Left kidney (tissue), 2 donors: Measurements from ENCODE around the gene UBL3. TPM values are rescaled to one million over a fixed set of nuclear protein-coding genes. Genes with fewer than 3 reads are reported as not detected.

Experiments
- DNase-seq: peaks from one replicate; pipeline ENCODE4 v3.0.0-alpha.2; 2013
- polyA plus RNA-seq: library from polyadenylated mRNA; unstranded; fragments of 120-200 nt; gene quantifications from one replicate; pipeline ENCODE4 v1.2.1, GENCODE V29; 2013; ENCODE audit not compliant: insufficient read length

UBL3 gene
- polyA plus RNA-seq, 1 donor: 39.2 TPM

DNA sequence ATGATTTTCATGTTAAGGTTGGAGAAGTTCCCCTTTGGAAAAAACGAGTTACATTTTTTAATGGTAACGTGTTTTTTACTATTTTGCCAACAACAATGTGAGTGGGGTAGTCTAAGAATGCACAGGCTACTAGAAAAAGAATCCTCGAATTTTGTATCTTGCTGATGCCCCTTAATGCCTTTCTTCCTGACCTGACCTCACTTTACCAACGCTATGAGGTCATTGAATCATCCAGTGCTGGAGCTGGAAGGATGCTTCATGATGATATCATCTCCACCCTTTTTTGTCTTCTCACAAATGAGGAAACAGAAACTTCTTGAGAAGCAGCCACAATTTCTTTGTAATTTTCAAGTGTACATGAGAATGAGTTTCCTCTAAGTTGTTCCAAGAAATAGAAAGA is 8.2 kb upstream of the UBL3 start:
- DNase-seq: no peak

DNA sequence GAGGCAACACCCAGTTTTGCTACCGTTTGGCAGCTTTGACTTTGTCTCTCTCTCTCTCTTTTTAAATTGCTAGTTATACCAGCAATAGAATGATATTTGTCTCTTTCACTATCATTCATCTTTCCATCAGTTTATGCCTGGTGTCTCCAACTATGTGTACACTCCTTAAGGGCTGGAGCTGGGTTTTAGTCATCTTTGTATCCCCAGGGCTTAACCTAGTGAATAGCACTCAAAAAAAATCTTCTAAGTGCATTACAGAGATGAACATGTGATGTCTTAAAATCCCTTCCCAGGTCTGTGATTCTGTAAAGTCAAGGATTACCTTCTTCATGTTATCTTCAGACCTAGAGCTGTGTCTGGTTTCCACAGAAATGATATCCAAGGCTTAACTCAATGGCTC is 7.8 kb upstream of the UBL3 start:
- no peak for DNase-seq

DNA sequence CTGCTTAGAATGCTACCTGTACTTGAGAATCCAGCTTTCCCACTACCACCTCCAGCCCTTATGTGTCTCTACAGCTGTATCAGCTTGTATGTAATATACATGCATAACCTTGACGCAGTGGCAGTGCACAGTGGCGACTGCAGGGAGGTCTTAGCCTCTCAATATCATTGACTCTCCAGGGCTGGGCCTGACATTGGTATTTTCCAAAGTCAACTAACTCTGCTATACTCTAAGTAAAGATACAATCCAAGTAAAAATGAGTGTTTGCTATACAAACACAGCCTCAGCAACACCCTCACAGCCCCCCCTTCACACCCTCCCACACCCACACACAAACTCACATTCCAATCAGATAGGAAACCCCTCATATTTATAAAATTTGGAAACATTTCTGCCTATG is 6.7 kb upstream of the UBL3 start:
- no peak for DNase-seq

DNA sequence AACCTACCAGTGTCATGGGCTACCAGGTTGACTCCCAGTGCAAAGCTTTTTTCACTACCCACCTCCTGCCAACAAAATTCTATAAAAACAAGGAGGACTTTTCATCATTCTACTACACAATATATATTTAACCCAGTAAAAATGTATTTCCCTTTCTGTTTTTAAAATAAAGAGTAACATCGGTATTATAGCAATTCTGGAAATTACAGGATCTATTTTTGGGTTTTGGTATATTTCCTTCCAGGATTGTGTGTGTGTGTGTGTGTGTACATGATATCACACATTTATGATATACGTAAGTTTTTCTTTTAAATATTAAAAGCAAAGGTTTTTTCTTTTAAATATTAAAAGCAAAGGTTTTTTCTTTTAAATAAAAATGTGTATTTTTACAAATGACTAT is 6.0 kb upstream of the UBL3 start:
- no peak for DNase-seq

DNA sequence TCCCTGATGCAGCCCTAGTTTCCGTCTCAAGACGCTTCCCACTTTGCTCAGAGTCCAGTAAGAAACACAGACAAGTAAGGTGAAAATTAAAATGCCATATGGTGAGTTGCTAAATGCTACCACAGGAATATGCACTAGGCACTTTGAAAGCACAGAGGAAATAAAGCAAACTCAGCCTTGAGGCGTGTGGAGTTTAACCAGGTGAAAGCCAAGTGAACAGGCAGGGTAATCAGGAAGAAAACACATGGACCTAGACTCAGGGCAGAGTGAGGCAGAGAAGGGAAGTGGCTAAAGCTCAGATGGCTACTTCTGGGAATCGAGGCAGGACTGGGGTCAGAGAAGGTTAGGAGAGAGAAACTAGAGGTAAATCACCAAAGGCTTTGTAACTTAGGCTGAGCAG is 5.4 kb upstream of the UBL3 start:
- DNase-seq: no peak

DNA sequence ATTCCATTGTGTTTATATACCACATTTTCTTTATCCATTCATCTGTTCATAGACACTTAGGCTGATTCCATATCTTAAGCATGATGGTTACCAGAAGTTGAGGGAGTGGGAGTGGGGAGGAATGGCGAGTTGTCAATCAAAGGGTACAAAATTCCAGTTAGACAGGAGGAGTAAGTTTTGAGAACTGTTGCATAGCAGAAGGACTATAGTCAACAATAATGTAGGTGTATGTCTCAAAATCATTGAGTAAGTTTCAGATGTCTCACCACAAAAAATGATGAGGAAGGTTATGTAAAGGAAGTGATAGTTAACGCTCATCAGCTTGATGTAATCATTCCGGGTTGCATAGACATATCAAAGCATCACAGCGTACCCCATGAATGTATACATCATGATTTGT is 4.6 kb upstream of the UBL3 start:
- no peak for DNase-seq

DNA sequence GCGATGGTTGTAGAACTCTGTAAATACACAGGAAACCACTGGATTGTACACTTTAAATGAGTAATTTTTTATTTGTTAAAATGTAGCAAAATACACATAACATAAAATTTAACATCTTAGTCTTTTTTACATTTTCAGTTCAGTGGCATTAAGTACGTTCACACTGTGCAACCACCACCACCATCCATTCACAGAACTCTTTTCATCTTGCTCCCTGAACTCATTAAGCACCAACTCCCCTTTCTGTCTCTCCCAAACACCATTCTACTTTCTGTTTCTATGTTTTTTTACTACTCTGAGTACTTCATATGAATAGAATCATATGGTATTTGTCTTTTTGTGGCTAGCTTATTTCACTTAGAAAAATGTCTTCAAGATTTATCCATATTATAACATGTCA is 2.7 kb upstream of the UBL3 start:
- no peak for DNase-seq

DNA sequence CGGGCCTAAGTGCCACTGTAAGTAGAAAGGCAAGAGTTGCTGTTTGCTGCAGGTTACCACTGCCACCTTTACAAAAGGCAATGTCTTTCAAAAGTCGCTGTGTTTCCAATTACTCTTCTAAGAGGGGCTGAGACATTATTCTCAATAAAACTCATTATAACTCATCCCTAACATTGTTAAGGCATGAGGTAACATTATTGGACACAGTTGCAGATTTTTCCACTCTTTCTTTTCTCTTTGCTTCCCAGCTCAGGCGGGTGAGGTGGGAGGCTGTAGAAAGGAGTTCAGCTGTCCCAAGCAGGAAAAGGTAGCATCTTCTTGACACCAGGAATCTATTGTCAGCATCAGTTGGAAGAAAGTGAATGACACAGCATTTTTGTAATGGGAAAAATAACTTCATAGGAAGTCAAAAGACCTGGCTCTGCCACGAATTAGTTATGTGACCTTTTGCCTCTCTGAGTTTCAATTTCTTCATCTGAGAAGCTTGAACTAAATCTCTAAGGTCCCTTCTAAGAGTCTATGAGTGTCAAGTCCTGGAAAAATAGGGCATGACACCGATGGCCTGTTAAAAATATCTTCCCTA is 2.1 kb upstream of the UBL3 start:
- no peak for DNase-seq

DNA sequence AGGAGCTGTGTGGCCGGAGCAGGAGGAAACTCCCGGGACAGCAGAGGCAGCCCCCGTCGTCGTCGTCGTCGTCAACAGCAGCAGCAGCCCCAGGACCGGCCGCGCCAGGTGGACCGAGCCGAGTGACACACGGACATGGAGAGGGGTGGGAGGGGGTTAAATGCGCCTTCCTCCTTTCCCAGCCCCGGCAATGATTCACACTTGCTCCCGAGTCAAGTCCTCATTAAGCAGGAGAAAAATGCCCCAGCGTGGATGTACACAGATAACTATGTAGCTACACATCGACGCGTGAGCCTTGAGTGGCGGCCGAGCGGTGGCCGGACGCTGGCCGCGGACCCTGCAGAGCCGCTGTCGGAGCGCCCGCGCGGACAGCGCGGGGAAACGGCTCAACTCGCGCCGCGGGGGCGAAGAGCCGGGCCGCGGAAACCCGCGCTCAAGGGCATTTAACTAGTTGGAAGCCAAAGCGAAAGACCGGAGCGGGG is 645 bp downstream of the UBL3 start:
- DNase-seq: peak; percentile 64

DNA sequence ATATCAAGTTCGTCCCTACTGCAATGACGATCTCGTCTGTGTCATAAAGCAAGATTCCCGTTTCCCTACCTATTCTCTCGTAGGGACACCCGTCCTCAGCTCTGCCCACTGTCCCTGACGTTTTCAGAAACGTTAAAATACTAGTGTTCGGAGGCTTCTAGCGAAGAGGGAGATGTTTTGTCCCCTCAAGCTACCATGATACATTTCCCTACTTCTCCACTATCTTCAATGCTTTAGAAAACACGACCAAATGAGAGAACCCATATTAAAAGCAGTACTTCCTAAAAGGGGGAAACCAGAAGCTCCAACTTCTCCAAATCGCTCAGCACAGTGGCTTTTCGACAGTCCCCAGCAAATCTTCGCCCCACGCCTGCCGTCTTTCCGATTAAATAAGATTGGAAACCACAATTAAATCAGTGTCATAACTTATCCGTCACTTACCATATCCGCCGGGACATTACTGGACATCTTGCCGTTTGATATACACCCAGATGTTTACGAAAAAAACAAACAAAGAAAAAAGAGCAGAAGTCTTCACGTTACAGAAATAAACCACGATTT is 1.3 kb downstream of the UBL3 start:
- peak; percentile 53 for DNase-seq

DNA sequence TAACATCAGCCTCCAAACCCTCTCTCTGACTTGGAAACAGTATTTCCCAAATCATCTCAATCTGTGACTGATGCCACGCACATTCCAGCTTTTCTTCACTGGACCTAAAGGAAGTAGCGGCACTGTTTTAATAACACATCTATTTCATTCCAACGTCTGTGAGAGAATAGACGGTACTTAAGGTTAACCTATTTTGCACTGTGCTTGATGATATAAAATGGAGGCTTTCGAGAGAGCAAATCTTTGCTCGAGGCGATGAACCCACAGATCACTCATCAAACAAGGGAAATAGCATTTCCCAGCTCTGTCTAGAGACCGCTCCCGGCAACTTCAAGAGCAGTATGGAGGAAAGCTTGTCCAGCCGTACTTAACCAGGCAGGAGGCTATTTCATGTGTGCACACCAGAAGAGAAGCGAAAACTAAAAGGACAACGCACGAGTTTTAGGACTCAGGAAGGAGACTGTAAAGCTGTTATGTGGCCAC is 2.9 kb downstream of the UBL3 start:
- peak; percentile 50 for DNase-seq

DNA sequence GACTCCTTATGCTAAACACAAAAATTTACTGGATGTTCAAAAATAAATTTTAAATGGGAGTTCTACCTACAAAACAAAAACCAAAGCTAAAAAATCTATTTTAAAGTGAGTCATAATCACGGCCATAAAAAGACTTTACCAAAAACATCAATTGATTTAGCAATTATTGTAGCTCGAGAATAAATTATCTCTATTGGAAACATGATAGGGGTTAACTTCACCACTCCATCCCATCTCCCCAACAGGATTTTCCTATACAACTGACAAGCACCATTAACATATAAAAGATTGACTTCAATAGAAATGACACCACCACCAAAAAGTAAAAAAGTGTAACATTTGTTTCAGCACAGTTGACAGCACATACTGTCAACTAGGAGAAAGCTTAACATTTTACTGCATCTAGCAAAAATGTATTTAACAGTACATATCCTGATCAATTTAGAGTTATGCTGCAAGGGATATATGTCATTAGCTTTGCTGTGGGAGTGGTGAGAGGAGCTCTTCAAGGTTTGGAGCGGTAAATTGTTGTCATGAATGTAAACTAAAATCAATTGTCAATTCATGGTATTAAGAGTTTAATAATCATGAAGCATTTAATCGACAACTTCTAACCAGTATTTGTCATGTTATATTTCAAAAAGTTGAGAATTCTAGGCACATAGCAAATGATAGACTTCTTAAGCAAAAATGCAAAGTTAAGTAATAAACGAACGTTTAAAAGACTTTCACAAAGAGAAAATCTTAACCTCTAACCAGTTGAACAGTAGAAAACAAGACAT is 3.8 kb downstream of the UBL3 start:
- no peak for DNase-seq

DNA sequence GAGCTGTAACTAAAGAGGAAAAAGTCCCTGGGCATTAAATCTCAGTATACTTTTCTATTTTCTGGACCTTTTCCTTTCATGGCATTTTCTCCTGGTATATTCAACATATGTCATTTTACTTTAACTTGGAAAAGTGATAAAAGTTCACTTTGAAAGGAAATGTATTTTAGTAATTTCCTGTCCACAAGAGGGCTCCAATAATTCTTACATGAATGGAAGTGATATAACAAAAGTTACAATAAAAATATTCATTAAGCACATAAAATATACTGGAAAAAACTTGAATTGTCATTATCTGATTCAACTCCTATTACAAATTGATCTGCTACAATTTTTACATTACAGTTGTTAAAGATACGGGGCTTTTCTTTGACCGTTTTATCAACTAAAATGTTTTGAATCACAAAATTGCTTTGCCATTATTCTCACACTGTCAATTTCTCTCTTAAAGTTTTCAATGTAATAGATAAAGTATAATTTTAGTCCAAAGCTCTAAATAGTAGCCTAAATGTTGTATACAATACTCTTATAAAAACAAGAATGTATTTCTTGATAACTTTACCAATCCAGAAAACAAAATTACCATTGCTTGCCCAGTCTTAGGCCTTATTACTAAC is 4.9 kb downstream of the UBL3 start:
- no peak for DNase-seq

DNA sequence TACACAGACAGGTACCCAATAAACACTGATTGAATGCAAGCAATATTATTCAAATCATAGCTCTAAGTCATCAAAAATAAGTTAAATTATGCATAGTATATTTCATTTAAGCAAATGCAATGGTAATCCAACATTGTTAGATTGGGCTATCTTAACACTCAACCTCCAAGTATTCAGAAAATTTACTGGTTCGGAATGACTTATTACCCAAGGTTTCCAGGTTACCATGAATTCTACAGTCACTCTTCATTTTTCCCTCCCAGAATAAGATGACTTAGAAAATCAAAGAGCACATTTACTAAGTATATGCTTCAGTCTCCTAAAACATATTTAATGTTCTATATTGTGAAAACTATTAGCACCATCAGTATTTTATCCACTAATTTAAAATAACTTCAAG is 6.0 kb downstream of the UBL3 start:
- no peak for DNase-seq

DNA sequence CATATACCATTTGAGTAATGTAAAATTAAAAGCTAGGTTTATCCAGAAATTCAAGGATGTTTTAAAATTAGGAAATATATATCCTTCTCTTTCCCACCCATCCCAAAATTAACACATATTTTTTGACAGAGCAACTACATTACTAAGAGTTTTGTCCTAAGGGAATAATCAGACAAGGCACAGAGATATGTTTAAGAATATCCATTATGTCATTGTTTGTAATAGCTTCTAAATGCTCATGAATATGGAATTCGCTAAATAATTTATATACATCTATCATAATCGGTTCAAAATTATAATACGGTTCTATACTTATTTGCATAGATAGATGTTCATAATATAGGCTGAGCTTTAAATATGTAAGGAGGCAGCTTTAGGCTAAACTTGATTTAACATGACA is 9.8 kb downstream of the UBL3 start:
- no peak for DNase-seq

DNA sequence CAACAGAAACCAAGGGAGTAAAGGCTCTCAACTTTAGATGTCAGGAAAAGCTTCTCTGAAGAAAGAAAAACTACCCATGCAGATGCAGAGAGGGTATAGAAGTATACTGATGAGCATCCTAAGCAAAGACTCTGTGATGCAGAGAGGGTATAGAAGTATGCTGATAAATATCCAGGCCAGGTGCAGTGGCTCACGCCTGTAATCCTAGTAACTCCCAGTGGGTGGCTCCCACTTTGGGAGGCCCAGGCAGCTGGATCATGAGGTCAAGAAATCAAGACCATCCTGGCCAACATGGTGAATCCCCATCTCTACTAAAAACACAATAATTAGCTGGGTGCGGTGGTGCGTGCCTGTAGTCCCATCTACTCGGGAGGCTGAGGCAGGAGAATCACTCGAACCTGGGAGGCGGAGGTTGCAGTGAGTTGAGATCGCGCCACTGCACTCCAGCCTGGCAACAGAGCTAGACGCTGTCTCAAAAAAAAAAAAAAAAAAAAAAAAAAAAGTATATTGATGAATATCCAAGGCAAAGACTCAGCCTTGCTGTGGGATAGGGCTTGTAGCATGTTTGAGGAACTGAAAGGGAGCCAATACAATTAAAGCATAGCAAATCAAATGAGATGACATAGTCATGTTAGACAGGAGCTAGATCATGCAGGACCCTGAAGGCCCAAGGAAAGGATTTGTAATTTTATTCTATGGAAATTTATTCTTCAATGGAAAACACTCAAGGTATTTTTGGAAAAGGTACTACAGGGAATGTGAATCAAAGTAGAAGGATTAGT is 14.9 kb downstream of the UBL3 start:
- DNase-seq: no peak

DNA sequence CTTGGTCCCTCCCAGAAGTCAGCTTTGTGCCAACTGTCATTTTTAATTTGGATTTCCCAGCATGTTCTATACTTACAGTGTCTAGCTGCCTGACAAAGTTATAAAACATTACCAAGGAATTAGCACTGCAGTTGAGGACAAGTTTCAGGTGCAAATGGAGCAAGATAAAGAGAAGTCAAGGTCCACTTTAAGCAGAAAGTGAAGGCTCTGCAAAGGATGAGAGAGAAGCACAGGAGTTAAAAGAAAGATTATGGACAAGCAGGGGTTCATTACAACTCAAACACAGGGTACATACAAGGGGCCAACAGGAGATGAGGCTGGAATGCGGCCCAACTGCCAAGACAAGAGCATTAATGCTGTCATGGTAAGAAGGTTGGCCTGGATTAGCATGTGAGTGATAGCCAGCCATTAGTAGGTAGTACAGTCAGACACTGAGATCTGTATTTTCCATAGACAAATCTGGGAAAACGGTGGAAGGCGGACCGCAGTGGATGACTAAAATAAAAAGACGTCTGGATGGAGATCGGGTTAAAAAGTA is 17.6 kb downstream of the UBL3 start:
- no peak for DNase-seq

DNA sequence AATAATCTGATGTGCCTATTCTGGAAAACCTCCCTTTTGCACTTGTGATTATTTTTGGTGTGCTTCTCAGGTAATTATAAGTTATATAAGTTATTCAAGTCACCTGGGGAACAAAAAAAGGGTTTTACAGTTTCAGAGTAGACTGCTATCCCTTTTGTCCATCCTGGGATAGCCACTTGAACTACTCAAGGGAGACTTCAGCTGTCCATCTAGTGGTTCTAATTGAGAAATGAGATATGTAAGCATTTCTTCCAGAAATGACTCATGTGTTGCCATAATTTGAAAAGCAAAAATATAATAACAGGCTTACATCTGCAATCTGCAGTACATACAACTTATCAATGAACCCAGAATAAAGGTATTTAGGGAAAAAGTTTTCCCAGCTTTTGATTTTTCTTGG is 20.4 kb downstream of the UBL3 start:
- no peak for DNase-seq

DNA sequence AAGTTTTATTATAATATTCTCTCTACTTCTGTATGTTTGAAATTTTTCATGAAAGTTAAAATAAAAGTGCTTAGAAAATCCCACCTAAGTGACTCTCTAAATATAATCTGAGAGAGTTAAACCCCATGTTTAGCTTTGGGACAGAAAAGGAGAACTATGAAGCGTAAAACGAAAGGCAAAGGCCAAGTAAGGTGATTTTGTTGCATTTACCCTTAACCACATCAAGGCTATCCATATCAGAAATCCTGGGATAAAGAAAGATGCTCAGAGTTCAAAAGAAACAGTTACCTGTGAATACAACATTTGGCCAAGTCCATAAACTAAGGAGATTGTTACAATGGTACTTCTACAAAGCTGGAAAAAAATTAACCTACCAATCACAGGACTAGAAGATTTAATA is 31.3 kb downstream of the UBL3 start:
- no peak for DNase-seq

DNA sequence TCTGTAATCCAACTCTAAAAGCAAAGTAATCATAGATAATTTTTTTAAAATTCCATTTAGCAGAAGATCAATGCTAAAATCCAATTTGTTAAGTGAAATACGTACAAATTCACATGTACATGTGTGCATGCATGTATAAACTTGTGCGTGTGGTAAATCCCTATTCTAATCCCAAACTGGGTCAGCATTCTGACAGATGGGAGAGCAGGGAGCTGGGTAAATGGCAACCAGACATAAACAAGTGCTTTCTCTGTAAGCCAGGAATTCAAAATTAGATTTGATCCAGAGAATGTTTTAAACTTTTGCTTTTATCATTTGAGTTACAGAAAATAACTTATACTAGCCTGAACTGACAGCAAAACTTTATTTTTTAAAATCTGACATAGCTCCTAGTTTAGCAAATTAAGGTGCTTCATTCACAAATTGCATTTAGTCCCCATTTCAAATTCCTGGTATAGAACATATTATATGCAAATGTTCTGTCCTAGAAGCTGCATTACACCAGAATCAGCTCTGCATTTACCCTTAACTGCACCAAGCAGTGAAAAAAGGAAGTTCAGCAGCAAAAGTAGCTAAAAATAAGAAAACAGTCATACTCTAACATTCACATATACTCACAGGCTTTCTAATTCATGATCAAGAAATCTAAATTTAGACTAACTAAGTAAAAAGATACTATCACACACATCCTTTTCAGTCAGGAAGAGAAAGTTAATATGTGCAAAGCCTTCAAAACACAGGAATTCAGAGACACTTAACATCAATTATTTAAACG is 32.6 kb downstream of the UBL3 start:
- DNase-seq: peak; percentile 12

DNA sequence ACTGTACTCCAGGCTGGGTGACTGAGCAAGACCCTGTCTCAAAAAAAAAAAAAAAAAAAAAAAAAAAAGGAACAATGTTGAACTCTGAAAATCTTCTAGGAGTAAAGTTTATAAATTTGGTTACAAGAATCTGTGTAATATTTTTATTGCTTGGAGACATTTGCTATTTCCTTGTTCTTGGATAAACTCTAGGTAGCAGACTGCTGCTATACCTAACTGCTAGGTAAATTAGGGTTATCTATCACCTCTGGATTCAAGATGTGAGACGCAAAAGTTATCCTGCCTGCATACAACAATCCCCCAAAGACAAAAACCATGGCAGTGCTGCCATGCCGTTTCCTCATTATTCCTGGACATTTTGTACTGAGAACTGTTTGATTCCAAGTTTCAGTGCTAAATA is 33.7 kb downstream of the UBL3 start:
- DNase-seq: no peak
